HG02981 (cell line): Measurements from ENCODE around the gene RAD51B.
"Not testable (repeated sequence)": the region's sequence is repeated elsewhere in the genome, so short reads cannot be mapped to it uniquely, and the experiment has no call there.

ENCODE experiments used
- ATAC-seq: cut with Tn5 transposase; IDR thresholded peaks from one replicate; pipeline ENCODE4 v1.9.1; 2021; ENCODE audit warnings: mild to moderate bottlenecking, moderate library complexity; ENCODE audit not compliant: unreplicated experiment

The RAD51B gene

DNA sequence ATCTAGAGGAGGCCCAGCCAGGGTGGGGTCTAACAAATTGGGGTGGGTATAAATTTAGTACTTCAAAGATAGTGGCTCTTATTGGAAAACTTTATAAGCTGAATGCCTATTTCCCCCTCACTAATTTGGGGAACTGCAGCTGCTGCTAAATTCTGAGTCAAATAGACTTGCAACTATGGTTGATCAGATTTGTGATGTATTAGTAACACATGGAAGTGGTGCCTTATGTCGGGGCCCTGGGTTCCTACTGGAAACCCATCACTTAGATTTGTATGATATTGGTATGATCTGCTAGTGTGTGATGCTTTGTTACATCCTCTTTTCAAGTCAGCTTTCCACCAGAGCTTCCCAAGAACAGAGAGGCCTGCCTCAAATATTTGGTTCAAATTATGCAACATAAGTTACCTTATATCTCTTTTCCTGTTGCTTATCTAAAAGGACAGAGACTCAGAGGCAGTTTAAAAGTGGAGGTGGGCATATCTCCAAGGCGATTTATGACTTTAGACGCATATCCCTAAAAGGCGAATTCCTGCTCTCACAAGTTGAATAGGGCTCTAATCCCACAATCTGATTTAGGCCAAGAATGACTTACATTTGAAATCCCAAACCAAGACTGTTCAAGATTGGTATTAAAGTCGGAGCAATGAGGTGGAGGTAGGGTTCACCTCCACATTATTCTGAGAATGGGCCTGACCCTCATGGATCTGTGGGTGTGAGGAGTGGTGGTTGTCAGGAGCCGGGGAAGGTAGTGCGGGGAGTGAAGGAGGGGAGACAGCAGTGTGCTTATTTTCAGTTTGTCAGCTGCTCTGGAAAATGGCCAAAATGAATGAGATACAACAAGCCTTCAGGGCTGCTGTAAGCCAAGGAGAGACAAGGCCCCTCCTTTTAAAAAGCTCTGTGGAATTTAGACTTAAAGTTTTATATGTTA is 425.8 kb downstream of the RAD51B start:
- ATAC-seq, result no peak

- no peak for ATAC-seq
These were observed 426.7 kb downstream of the RAD51B start for GRCh38 chr14:68246074-68246785.

DNA sequence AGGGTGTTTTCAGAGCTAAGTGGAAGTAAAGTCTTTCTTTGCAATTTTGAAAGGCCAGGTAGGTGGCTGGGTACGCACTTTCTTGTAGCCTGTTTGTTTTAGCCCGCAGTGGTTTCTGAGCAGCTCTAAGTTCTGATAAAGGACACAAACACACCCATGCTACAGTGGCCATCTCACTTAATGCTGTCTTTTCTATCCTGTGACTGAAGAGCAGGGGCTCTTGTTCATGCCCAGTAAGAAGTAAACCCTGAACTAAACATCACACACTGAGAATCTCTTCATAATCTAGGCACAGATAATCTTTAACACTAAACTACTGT is 427.2 kb downstream of the RAD51B start:
- no peak for ATAC-seq

GRCh38 chr14:68247274-68247673 is 427.7 kb downstream of the RAD51B start:
- ATAC-seq, result no peak

- no peak for ATAC-seq
These were observed 428.2 kb downstream of the RAD51B start for GRCh38 chr14:68247676-68248268.

GRCh38 chr14:68248481-68249255 is 429.1 kb downstream of the RAD51B start:
- ATAC-seq, result no peak

DNA sequence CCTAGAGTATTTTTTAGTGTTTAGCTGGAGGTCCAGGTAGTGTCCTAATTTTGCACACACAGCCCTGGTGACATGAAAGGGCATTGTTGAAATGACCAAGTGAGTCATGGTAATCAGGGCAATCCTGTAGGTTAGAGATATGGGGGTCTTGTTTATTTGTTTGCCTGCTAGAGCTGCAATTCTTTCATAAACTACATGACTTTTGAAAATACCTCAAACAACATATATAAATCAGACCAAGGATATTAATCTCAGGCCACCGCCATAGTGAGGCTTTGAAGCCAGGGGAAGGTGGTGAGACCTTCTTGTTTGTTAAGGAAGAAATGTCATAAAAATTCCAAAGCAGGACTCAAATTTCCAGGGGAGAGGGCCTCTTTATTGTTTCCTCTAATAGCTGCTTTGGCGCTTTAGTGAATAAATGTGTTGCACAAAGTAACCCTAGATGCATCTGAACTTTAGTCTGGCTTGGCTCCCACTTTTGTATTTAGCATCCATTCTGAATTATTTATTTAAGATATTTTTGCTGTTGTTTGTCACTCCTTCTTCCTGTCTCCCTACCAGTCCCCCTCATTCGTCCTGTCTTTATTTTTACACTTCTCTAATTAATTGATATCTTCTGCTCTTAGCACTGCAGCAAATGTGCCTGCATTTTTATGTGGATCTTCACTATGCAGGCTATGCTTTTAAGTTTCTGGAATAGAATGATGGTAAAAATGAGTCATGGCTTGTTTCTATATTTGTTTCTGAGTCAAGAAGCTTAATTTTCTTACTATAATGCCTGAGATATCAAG is 430.3 kb downstream of the RAD51B start:
- no peak for ATAC-seq

DNA sequence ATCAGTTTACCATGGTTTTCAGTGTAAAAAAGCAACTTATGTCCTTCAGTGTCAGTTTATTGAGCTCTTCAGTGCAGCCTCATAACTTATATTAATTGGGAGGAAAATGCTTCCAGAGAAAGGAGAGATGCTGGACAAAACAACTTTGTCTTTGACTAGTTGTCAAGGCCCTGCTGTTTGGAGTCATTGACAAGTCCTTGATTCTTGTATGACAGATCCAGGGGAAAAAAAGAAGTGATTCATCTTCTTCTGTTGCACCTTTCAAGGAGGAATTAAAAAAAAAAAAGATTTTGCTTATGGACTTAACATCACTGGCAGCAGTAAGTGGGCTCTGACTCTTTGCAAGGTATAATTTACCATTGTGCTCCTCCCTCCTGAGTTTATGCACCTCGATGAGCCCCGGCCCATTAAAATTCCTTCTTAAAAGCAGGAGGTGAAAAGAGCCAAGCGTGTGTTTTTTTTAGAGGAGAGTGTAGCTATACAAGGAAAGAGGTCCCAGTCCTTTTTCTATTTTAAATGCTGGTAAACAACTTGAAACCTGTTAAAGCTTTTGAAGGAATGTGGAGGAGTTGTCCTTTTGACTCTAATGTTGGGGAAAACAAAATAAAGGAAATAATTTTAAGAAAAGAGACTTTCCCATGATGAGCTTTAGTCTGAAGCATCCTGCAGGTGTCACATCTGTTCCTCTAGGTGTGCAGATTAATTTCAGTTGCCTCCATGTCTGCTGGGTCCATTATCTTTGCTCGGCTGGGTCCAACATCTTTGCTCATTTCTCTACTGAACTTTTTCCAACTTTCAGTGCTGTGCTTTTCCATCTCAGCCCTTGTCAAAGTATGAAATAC is 431.6 kb downstream of the RAD51B start:
- ATAC-seq, result no peak

GRCh38 chr14:68251769-68252100 is 432.2 kb downstream of the RAD51B start:
- ATAC-seq, result no peak

DNA sequence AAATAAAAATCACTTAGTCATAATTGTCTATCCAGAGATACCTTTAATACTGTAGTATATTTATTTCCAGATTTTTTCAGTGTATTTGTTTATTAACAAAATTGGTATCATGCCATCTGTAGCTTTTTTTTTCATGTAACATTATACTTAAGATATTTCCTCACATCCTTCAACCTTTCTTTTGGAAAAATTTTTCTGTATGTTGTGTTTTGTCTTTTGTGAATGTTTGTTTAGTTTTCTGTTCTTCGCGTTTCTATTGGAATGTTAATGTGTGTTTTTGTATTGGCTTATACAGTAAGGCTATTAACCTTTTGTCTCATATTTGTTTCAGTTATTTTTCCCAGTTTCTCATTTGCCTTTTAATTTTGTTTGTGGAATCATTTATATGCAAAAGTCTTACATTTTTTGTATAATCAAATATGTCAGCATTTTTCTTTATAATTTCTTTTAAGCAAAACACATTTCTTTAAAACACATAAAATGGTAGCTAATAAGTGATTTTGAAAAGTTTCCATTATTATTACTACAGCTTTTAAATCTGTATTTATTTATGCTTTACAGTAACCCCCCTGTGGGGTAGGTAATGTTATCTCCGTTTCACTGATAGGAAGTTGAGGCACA is 433.7 kb downstream of the RAD51B start:
- no peak for ATAC-seq

DNA sequence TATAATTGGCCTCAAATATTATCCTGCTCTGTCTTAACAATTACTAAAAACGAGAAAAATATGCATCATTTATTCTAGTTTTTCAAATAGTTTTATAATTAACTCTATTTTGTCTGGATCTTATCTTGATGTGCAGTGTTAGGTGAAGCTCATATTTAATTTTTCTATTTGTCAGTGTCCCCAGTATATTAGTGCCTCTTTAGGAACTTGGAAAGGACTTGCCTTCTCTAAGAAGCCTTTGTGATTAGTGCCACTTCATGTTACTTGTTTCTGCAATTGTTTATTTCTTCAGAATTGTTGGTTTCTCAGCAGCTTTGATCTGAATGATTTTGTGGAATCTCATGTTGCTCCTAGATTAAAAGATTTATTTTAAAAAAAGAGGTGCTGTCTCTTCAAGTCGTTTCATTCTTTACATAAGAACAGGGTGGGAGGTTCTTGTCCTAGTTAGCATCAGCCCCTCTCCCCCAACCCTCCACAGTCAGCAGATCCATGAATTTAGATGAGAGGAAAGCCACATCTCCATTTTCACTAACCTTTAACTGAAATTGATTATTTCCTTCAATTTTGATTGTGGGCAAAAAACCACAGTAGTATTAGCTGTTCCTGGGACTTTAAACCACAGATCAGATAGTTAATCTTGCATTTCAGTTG is 434.4 kb downstream of the RAD51B start:
- no peak for ATAC-seq

- ATAC-seq, result no peak
These were observed 435.3 kb downstream of the RAD51B start for GRCh38 chr14:68254669-68255527.

- ATAC-seq, result no peak
These were observed 436.2 kb downstream of the RAD51B start for GRCh38 chr14:68255693-68256178.

GRCh38 chr14:68257969-68258368 is 438.4 kb downstream of the RAD51B start:
- ATAC-seq, result no peak

GRCh38 chr14:68258995-68259394 is 439.4 kb downstream of the RAD51B start:
- not testable (repeated sequence) for ATAC-seq

DNA sequence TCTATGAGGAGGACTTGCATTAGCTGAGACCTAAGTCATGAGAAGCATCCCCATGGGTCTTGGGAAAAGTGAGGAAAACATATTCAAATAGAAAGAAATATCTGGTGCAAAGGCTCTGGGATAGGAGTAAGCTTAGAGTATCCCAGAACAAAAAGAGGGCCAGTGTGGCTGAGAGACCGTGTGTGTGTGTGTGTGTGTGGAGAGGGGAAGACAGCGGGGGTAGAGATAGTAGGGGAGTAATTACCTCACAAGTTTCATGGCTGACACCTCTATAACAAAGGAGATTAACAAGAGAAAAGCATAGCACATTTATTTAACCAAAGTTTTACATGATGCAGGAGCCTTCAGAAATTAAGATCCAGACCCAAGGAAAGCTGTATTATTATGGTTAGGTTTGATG is 440.5 kb downstream of the RAD51B start:
- no peak for ATAC-seq

DNA sequence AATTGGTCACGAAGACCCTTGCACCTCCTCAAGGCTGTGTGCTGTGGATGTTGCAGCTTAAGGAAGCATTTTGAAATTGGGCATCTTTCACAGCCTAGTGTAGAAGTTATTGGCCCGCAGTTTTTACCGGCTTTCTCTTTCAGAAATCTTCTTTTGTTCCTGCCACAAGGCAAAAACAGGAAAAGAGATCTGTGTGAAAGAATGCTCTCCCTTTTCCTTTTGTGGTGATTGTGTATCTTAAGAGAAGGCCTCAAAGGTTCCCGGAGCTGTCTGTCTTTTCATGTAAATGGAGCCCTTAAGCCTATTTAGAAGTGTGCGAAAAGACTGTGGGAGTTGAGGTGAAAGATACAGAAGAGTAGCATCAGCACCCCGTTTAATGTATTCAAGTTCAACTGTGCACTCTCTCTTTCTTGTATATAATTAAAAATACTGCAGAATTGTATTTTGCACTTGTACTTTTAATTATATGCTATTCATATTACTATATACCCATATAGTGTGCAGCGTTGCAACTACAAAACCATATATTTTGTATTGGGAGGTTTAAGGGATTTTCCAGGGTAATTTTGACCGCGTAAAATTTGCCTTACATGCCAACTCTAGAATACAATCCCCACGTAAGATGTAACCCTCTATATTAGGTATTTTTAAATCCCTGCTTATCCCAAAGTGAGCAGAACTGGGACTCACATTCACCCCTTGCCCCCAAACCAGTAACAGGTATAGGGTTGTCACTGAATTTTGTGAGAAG is 441.7 kb downstream of the RAD51B start:
- ATAC-seq, result no peak
